ENCODE data around the gene CDC73. TPM values are rescaled to one million over a fixed set of nuclear protein-coding genes. Genes with fewer than 3 reads are reported as not detected.
A peak's percentile ranks its signal among the peaks of the same experiment; 100 is the strongest.

The CDC73 gene
- polyA plus RNA-seq, 10 donors: 22.8 to 34.4 (median 28.5) TPM

- DNase-seq: no peak
These were observed 160.1 kb downstream of the CDC73 start for GRCh38 chr1:193281894-193282293.

- no peak for DNase-seq
These were observed 161.2 kb downstream of the CDC73 start for GRCh38 chr1:193283016-193283415.

- no peak for DNase-seq
These were observed 162.4 kb downstream of the CDC73 start for GRCh38 chr1:193284219-193284618.

GRCh38 chr1:193285641-193286040 is 163.8 kb downstream of the CDC73 start:
- no peak for DNase-seq

- peak in 1 of 3 donors; percentile 5 for DNase-seq
These were observed 166.8 kb downstream of the CDC73 start for GRCh38 chr1:193288548-193289080.

- DNase-seq: no peak
These were observed 171.9 kb downstream of the CDC73 start for GRCh38 chr1:193293726-193294125.

GRCh38 chr1:193299038-193299437 is 177.2 kb downstream of the CDC73 start:
- no peak for DNase-seq

- no peak for DNase-seq
These were observed 179.9 kb downstream of the CDC73 start for GRCh38 chr1:193301746-193302145.

- DNase-seq: no peak
These were observed 182.0 kb downstream of the CDC73 start for GRCh38 chr1:193303849-193304248.

Other genes starting within 250 kb of the CDC73 start
- 10 to 100 TPM; 33.3 to 46.8 (median 38.1) TPM for gene UCHL5, start 62.7 kb upstream of the CDC73 start, polyA plus RNA-seq (ENCODE audit: insufficient read length in 10 of 10)
- gene RO60, start 62.4 kb upstream of the CDC73 start, polyA plus RNA-seq (ENCODE audit: insufficient read length in 10 of 10): 10 to 100 TPM; 22.2 to 32.5 (median 26.4) TPM
- gene GLRX2, start 16.6 kb upstream of the CDC73 start, polyA plus RNA-seq (ENCODE audit: insufficient read length in 10 of 10): 10 to 100 TPM; 13.9 to 17.8 (median 15.6) TPM
- gene B3GALT2, start 64.6 kb downstream of the CDC73 start, polyA plus RNA-seq (ENCODE audit: insufficient read length in 10 of 10): 10 to 100 TPM in 6 of 10 donors, 1 to 10 TPM in 4; 5.7 to 18.4 (median 10.5) TPM

All from muscle of back (tissue), 11 donors.